ENCODE results near the gene PCBD1.
"Not testable (repeated sequence)": the region's sequence is repeated elsewhere in the genome, so short reads cannot be mapped to it uniquely, and the experiment has no call there.

The PCBD1 gene

DNA sequence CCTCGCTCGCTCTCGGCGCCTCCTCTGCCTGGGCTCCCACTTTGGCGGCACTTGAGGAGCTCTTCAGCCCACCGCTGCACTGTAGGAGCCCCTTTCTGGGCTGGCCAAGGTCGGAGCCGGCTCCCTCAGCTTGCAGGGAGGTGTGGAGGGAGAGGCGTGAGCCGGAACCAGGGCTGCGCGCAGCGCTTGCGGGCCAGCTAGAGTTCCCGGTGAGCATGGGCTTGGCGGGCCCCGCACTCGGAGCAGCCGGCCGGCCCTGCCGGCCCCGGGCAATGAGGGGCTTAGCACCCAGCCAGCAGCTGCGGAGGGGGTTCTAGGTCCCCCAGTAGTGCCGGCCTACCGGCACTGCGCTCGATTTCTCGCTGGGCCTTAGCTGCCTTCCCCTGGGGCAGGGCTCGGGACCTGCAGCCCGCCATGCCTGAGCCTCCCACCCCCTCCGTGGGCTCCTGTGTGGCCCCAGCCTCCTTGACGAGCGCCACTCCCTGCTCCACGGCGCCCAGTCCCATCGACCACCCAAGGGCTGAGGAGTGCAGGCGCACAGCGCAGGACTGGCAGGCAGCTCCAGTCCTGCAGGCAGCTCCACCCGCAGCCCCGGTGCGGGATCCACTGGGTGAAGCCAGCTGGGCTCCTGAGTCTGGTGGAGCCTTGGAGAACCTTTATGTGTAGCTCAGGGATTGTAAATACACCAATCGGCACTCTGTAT lies 26.7 kb downstream of the PCBD1 start:
- DNase-seq = not testable (repeated sequence)

DNA sequence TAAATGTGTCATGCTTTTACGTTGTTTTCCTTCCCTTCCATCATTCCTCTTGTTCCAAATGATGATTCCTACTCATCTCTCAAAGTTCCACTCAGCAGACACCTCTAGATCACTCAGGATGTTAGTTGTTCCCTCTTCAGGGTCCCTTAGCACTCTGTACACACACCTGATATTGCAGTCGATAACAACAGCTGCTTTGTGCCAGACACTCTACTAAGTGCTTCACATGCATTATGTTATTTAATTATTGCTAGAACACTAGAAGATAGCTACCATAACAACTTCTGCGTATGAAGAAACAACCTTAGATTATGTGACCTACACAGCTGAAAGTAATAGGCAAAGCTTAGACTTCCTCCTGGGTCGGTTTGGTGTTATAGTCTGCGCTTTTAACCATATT lies 29.6 kb downstream of the PCBD1 start:
- no peak for DNase-seq

GRCh38 chr10:70856454-70856853 lies 31.9 kb downstream of the PCBD1 start:
- no peak for DNase-seq

GRCh38 chr10:70853457-70853856 lies 34.9 kb downstream of the PCBD1 start:
- no peak for DNase-seq

DNA sequence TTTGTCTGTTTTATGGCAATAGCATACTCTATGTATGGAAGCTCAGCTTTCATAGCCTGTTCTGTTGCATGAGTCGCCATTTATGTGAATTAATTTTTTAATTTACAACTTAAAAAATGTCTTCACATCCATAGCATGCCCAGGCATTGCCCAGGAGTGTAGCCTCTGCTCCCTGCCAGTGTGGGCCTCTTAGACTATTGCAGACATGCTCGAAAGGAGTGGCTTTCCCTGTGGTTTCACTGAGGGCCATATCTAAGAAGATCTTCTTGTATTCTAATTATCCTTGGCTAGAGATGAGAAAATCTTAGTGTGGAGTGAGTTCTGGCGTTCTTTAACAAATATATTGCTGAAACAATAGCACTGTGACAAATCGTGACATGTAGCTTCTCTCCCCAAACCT lies 35.3 kb downstream of the PCBD1 start:
- no peak for DNase-seq

DNA sequence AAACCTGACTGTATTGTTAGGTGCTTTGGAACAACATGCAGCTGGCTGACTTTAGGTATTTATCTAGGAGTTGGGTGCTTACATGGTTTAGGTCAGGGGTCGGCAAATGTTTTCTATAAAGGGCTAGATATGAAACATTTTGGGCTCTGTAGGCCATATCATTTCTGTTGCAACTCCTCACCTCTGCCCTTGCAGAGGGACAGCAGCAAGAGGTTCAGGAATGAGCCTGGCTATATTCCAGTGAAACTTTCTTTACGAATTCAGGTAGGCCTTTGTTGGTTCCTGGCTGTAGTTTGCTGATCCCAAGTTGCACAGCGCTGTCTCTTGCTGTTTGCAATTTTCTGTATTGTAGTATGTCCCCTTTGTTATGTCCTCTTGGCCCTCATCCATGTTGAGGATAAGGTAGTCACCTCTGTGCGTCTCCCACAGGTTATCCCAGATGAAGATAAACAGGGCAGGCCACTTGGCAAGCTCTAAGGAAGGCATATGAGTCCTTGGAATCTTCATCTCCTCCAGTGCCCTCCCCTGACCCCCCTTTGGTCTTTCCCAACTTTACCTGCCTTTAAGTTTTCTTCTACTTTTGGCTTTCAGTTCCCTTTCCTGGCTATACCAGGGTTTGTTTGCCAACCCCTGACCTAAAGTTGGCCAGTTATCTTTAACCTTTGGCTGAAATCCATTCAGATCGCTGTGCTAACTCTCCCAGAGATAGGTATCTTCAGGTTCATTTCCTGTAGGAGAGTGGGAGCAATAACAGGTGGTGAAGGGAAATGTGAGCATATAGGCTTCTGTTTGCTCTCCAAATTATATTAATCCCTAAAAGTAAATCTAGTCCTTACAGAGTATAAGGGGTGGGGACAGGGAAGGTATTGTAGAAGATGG lies 36.5 kb downstream of the PCBD1 start:
- no peak for DNase-seq

GRCh38 chr10:70850097-70850496 lies 38.3 kb downstream of the PCBD1 start:
- no peak for DNase-seq

- DNase-seq = no peak
Observed at GRCh38 chr10:70849582-70850016, 38.8 kb downstream of the PCBD1 start.

- DNase-seq = no peak
Observed at GRCh38 chr10:70847659-70848360, 40.6 kb downstream of the PCBD1 start.

- no peak for DNase-seq
Observed at GRCh38 chr10:70846795-70847194, 41.6 kb downstream of the PCBD1 start.

DNA sequence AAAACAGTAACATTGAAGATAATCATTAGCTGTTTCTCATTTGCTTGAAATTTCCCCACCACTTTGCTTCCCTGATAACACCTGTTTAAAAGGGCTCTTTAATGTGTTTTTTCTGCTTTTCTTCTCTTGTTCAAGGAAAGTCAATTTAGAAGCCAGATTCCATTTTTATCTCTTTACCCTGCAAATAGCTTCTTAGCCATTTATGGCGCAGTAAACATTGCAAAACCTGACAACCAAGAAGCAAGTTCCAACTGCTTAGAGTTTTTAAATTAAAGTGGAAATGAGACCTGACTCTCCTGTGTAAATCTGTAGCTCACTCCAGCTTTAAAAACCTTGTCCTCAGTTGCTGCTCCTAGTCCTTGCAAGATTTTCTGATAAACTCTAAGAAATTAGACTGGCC lies 42.5 kb downstream of the PCBD1 start:
- DNase-seq = no peak

GRCh38 chr10:70845256-70845655 lies 43.1 kb downstream of the PCBD1 start:
- no peak for DNase-seq

DNA sequence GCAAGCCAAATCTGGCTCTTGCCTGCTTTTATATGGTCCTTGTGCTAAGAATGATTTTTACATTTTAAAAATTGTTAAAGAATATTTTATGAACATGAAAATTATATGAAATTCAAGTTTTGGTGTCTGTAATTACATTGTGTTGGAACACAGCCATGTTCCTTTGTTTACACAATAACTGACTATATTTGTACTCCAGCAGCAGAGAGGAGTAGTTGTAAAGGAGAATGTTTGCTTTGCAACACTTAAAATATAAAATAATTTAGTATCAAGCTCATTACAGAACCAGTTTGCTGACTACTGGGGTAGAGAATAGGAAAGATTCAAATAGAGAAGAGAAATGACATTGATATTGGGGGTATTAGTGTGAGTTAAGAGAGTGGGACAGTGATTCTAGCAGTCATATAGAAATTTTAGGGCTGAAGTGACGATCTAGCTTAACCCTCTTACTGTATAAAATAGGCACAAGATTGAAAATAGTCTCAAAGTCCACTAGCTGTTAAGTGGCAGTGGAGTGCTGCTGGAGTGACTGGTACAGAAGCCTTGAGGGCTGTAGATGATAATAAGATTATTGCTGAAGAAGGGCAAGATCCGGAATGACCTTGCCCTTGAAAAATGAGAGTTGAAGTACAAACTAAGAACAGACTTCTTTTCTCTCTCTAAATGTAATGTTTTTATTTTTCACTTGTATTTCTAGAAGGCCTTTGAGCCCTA lies 44.4 kb downstream of the PCBD1 start:
- no peak for DNase-seq

DNA sequence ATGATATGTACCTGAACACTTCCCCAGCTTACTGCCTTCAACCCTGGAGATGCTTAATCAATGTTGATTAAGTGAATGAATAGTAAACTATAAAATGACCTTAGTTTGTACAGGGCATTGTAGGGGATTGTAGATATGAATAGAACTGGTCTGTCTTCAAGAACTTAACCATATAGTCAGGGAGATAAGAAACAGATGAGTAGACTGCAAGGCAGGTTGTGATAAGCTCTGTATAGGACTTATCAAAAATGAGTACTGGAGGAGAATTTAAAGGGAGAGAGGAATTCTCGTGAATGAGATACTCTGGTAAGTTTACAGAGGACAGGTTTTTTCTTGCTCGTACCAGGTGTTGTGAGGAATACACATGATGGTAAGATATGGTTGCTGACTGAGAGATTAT lies 45.0 kb downstream of the PCBD1 start:
- DNase-seq = no peak

DNA sequence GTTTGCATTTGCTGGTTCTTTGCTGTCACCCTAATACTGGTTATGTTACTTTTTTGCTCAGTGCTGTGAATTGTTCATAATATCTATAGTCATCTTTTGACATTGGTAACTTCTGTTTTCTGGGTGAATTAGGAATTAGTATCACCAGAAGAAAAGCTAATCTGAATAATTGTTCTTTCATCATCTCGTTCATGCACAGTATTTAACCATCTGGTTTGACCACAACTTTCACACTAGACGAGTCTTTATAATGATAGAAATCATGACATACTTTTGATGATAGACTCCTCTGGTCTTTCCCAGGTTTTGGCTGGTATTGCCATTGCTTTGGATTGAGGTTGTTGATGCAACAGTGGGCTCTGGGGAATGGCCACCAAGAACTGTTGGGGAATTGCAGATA lies 47.5 kb downstream of the PCBD1 start:
- DNase-seq = no peak

GRCh38 chr10:70838270-70838805 lies 50.0 kb downstream of the PCBD1 start:
- DNase-seq = no peak

- DNase-seq = no peak
Observed at GRCh38 chr10:70837660-70838059, 50.7 kb downstream of the PCBD1 start.

- no peak for DNase-seq
Observed at GRCh38 chr10:70836319-70836718, 52.0 kb downstream of the PCBD1 start.

DNA sequence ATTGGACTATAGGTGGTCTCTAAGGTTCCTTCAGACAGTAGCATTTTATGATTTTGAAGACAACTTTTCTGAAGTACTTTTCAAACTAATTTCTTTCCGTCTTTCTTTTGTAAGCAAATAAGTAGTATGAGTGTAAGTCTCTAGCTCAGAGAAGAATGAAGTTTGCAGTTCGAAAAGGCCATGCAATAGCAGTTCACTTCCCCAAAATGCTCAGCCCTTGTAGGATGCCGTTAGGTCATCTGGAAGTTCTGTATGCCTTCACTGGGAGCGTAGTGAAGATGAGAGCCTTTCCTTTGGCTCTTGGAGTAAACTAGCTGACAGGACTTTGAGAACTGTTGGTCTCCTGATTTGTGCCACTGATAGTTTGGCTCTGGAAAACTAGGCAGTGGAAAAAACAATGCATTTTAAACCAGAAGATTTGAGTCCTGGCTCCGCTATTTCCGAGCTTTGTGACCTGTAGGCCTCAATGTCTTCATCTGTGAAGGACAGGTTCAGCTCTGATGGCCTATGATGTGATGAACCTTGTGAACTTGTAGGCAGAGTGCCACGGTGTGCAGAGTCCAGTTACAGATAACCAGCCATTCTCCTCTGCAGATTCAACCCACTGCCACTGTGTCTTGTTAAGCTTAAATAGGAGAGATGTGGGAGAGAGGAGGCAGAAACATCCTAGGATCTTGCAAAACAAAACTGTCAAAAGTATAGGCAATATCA lies 53.8 kb downstream of the PCBD1 start:
- DNase-seq = no peak

GRCh38 chr10:70834021-70834420 lies 54.3 kb downstream of the PCBD1 start:
- no peak for DNase-seq

GRCh38 chr10:70833601-70834000 lies 54.8 kb downstream of the PCBD1 start:
- no peak for DNase-seq

Measured in effector CD8-positive, alpha-beta T cell (primary cell).